GM18909 (cell line): ENCODE measurements around the gene PCSK6.

Source experiments
- ATAC-seq: cut with Tn5 transposase; IDR thresholded peaks from one replicate; pipeline ENCODE4 v1.9.1; 2021; ENCODE audit warnings: mild to moderate bottlenecking; ENCODE audit not compliant: unreplicated experiment, poor library complexity

PCSK6 gene

GRCh38 chr15:101451266-101451799, 38.2 kb downstream of the PCSK6 start:
- ATAC-seq = no peak

GRCh38 chr15:101450403-101451265, 38.9 kb downstream of the PCSK6 start:
- no peak for ATAC-seq

GRCh38 chr15:101449471-101450402, 39.8 kb downstream of the PCSK6 start:
- ATAC-seq = no peak

GRCh38 chr15:101448336-101448735, 41.2 kb downstream of the PCSK6 start:
- no peak for ATAC-seq

GRCh38 chr15:101447561-101448071, 41.9 kb downstream of the PCSK6 start:
- no peak for ATAC-seq

- no peak for ATAC-seq
Measured at GRCh38 chr15:101447168-101447533, 42.4 kb downstream of the PCSK6 start.

GRCh38 chr15:101446518-101447167, 42.9 kb downstream of the PCSK6 start:
- ATAC-seq = no peak

GRCh38 chr15:101445562-101446517, 43.7 kb downstream of the PCSK6 start:
- no peak for ATAC-seq

- no peak for ATAC-seq
Measured at GRCh38 chr15:101444807-101445508, 44.5 kb downstream of the PCSK6 start.

GRCh38 chr15:101444015-101444414, 45.5 kb downstream of the PCSK6 start:
- ATAC-seq = no peak

- ATAC-seq = no peak
Measured at GRCh38 chr15:101442272-101442671, 47.2 kb downstream of the PCSK6 start.

GRCh38 chr15:101441696-101442095, 47.8 kb downstream of the PCSK6 start:
- ATAC-seq = no peak

GRCh38 chr15:101440846-101441590, 48.5 kb downstream of the PCSK6 start:
- ATAC-seq = no peak

GRCh38 chr15:101439920-101440319, 49.6 kb downstream of the PCSK6 start:
- no peak for ATAC-seq

GRCh38 chr15:101439285-101439919, 50.1 kb downstream of the PCSK6 start:
- ATAC-seq = no peak

GRCh38 chr15:101438482-101439284, 50.8 kb downstream of the PCSK6 start:
- ATAC-seq = no peak
